NOMO-1 treated with DMSO at 0.1 percent for 48 hours (cell line): ENCODE measurements around the gene DNM3.
"Not testable (repeated sequence)": the region's sequence is repeated elsewhere in the genome, so short reads cannot be mapped to it uniquely, and the experiment has no call there.

ENCODE experiments used
- DNase-seq: peaks from one replicate; lab custom pipeline; 2025; ENCODE audit not compliant: unreplicated experiment; lab: John Stamatoyannopoulos, UW

DNM3 gene

GRCh38 chr1:172347416-172347815, 506.1 kb downstream of the DNM3 start:
- DNase-seq = no peak

- DNase-seq = no peak
These were observed 509.6 kb downstream of the DNM3 start for GRCh38 chr1:172350856-172351255.

GRCh38 chr1:172351346-172351745, 510.0 kb downstream of the DNM3 start:
- no peak for DNase-seq

- DNase-seq = no peak
These were observed 510.5 kb downstream of the DNM3 start for GRCh38 chr1:172351754-172352161.

GRCh38 chr1:172352435-172352834, 511.1 kb downstream of the DNM3 start:
- no peak for DNase-seq

GRCh38 chr1:172354291-172355274, 513.3 kb downstream of the DNM3 start:
- DNase-seq = no peak

GRCh38 chr1:172356620-172357019, 515.3 kb downstream of the DNM3 start:
- no peak for DNase-seq

- no peak for DNase-seq
These were observed 516.6 kb downstream of the DNM3 start for GRCh38 chr1:172357753-172358385.

GRCh38 chr1:172359491-172359999, 518.2 kb downstream of the DNM3 start:
- no peak for DNase-seq

- no peak for DNase-seq
These were observed 519.2 kb downstream of the DNM3 start for GRCh38 chr1:172360511-172360910.

- DNase-seq = no peak
These were observed 519.7 kb downstream of the DNM3 start for GRCh38 chr1:172360985-172361384.

GRCh38 chr1:172363852-172364251, 522.6 kb downstream of the DNM3 start:
- DNase-seq = no peak

- DNase-seq = not testable (repeated sequence)
These were observed 530.3 kb downstream of the DNM3 start for GRCh38 chr1:172371646-172372045.

GRCh38 chr1:172373864-172374263, 532.6 kb downstream of the DNM3 start:
- DNase-seq = peak; percentile 11

GRCh38 chr1:172375211-172375631, 533.9 kb downstream of the DNM3 start:
- no peak for DNase-seq

GRCh38 chr1:172376431-172376830, 535.1 kb downstream of the DNM3 start:
- DNase-seq = peak; percentile 24

GRCh38 chr1:172377565-172377964, 536.3 kb downstream of the DNM3 start:
- no peak for DNase-seq

GRCh38 chr1:172378109-172378760, 536.9 kb downstream of the DNM3 start:
- DNase-seq = no peak

- no peak for DNase-seq
These were observed 539.3 kb downstream of the DNM3 start for GRCh38 chr1:172380441-172381244.

GRCh38 chr1:172381946-172382345, 540.6 kb downstream of the DNM3 start:
- DNase-seq = no peak

- DNase-seq = no peak
These were observed 541.1 kb downstream of the DNM3 start for GRCh38 chr1:172382406-172382805.
